GM12801 (cell line): ENCODE measurements around the gene SDR42E2.

Experiments
- CTCF ChIP-seq: IDR thresholded peaks from one replicate; pipeline ENCODE4 v1.5.1; 2011; ENCODE audit warnings: control low read depth; ENCODE audit not compliant: insufficient read length; ENCODE audit errors: extremely low read depth

Gene SDR42E2

GRCh38 chr16:22144520-22144919, 17.8 kb upstream of the SDR42E2 start:
- no peak for TF ChIP-seq CTCF

GRCh38 chr16:22147853-22148252, 14.5 kb upstream of the SDR42E2 start:
- TF ChIP-seq CTCF: no peak

DNA sequence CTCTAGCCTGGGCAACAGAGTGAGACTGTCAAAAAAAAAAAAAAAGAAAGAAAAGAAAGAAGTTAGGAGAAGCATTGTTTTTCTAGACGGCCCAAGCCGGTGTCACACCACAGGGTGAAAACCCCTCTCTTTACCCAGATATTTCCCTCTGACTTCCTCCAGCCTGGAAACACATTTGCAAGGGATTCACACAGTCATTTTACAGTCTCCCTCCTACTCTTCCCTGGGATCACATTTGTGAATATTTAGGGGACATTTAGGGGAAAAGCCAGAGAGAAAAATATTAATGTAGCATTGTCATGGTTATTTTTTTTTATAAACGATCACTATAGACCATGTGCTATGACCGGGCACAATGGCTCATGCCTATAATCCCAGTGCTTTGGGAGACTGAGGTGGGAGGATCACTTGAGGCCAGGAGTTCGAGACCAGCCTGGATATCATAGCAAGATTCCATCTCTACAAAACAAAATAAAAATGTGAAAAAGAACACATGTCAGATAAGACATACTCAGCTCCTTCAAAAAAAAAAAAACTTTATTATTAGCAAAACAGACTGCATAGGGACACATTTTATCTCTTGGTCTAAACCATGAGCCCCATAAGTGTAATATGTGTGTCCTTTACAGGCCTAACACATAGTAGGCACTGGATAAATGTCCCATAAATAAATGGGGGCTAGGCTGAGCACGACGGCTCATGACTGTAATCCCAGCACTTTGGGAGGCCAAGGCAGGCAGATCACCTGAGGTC, 10.9 kb upstream of the SDR42E2 start:
- TF ChIP-seq CTCF: no peak

DNA sequence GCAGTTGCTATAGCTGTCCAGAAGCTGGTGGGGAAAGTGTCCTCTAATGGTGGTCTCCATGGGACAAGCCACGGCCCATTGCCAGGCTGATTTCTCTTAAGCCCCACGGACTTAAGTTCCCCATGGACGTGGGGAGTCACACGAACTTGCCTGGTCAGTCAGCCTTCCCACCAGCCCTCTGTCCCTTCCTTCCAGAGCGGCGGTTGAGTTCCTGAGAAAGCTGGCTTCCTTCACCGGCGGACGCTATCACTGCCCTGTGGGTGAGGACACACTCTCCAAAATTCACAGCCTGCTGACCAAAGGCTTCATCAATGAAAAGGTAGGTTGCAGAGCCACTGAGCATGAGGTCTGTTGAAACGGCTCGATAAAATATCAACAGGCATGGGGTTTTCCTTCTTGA, 10.0 kb upstream of the SDR42E2 start:
- TF ChIP-seq CTCF: no peak

- no peak for TF ChIP-seq CTCF
Measured at GRCh38 chr16:22161401-22161800, 905 bp upstream of the SDR42E2 start.

DNA sequence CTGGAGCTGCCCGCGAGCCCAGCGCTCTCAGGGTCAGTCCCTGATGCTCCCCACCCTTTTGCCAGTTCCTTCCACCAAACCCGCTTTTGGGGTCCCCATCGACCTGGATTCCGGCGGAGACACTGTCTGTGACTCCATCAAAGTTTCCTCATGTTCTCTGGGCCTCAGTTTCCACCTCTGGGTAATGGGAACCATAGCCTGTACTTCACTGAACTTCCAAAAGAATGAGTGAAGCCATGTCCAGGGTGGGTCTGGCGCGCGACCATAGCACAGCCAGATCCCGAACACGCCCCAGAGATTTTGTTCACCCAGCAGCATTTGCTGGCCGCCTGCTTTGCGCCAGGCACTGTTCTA, 327 bp downstream of the SDR42E2 start:
- no peak for TF ChIP-seq CTCF

- no peak for TF ChIP-seq CTCF
Measured at GRCh38 chr16:22163806-22164205, 1.5 kb downstream of the SDR42E2 start.
